H1 (cell line): ENCODE results near the gene RASGEF1C. TPM values are rescaled to one million over a fixed set of nuclear protein-coding genes. Genes with fewer than 3 reads are reported as not detected.

Experiments used
- CHD7 ChIP-seq: fragments of 300-600 bp; sonication (generic); IDR thresholded peaks from 2 replicates; pipeline ENCODE4 v1.7.1; 2012; ENCODE audit warnings: low read length, moderate library complexity, mild to moderate bottlenecking, inconsistent platforms; ENCODE audit not compliant: insufficient replicate concordance
- HDAC2 ChIP-seq, 2 experiments: fragments of 300-600 bp in 1 of 2; sonication (generic) in 1 of 2; IDR thresholded peaks; 2 replicates each; pipeline ENCODE4 v1.6.1; 2011 to 2012; ENCODE audit warnings: low read depth in 2 of 2, low read length in 2 of 2, mild to moderate bottlenecking in 2 of 2, moderate library complexity in 2 of 2, borderline replicate concordance in 1 of 2, inconsistent platforms in 1 of 2
- POLR2A ChIP-seq, 2 experiments: IDR thresholded peaks; 1 replicate in 1 of 2; 2 replicates in 1 of 2; pipeline ENCODE4 v1.6.1; 2011; ENCODE audit warnings: low read depth in 2 of 2, low read length in 2 of 2, mild to moderate bottlenecking in 2 of 2; ENCODE audit errors: control extremely low read depth in 1 of 2
- POLR2AphosphoS5 ChIP-seq: IDR thresholded peaks from 2 replicates; pipeline ENCODE4 v1.6.1; 2011; ENCODE audit warnings: low read depth, low read length
- RBBP5 ChIP-seq: IDR thresholded peaks from 2 replicates; pipeline ENCODE4 v1.7.1; 2012; ENCODE audit warnings: low read depth, mild to moderate bottlenecking, inconsistent platforms, low read length, moderate library complexity, borderline replicate concordance
- SIRT6 ChIP-seq: IDR thresholded peaks from one replicate; pipeline ENCODE4 v1.7.1; 2012; ENCODE audit warnings: low read length, inconsistent platforms
- SP1 ChIP-seq: IDR thresholded peaks from 2 replicates; pipeline ENCODE4 v1.6.1; 2011; ENCODE audit warnings: low read depth, low read length
- TAF1 ChIP-seq: IDR thresholded peaks from 2 replicates; pipeline ENCODE4 v1.6.1; 2011; ENCODE audit warnings: mild to moderate bottlenecking, low read depth, low read length
- TAF7 ChIP-seq: optimal IDR thresholded peaks from 2 replicates; pipeline ENCODE3; 2011; ENCODE audit warnings: low read depth, mild to moderate bottlenecking, inconsistent platforms, low read length, moderate library complexity, borderline replicate concordance
- ZNF274 ChIP-seq: IDR thresholded peaks from 2 replicates; pipeline ENCODE4 v1.7.0; 2012; ENCODE audit warnings: low read length, borderline replicate concordance; ENCODE audit errors: extremely low read depth
- polyA plus RNA-seq, 7 experiments: library from polyadenylated mRNA; depleted of rRNA in 3 of 7; stranded (reverse) in 5 of 7; unstranded in 2 of 7; fragments of >200 nt in 5 of 7; fragments of 200-250 nt in 2 of 7; gene quantifications; 1 replicate in 5 of 7; 2 replicates in 1 of 7; 4 replicates in 1 of 7; pipeline versions ENCODE4 v1.2.1 to v1.2.3, GENCODE V29; 2011 to 2013; ENCODE audit warnings: missing spikeins in 2 of 7, mixed read lengths in 2 of 7
- total RNA-seq: library from RNA; stranded (reverse); fragmentation: NEBNext Ultra II Directional; extraction: Animal tissue kit (Norgen Biotek cat#: 25700); gene quantifications from 2 replicates; pipeline ENCODE4 v1.2.1, GENCODE V29; 2021

The RASGEF1C gene
- total and polyA plus RNA-seq, 2 of the 8 experiments (the other 6 are each of a cell fraction or from before 2014, with no cell fraction given), result 0.26 to 0.61 TPM

- TF ChIP-seq CHD7, result peak; percentile 20
- no peak for TF ChIP-seq ZNF274
- peak; percentile 90 for TF ChIP-seq SP1
- peak; percentile 68; the same call in 1 of the 2 replicates for TF ChIP-seq POLR2AphosphoS5
- TF ChIP-seq TAF1, result peak; percentile 57; the same call in 1 of the 2 replicates
- peak; percentile 22 to 26; a peak in 1 of 4 replicates for TF ChIP-seq HDAC2 (IDR thresholded peaks at IDR 0.05; ENCODE audit: borderline replicate concordance in 1 of 2, low read depth in 2 of 2, low read length in 2 of 2)
- TF ChIP-seq TAF7, result peak; percentile 60
- peak; percentile 90; the same call in 1 of the 2 replicates for TF ChIP-seq RBBP5
- peak in 1 of 2 experiments; percentile 78; a peak in 2 of 3 replicates for TF ChIP-seq POLR2A (IDR thresholded peaks at IDR 0.05; ENCODE audit: control extremely low read depth in 1 of 2, low read depth in 2 of 2, low read length in 2 of 2)
- TF ChIP-seq SIRT6, result no peak
These were observed 126.2 kb downstream of the RASGEF1C start (continued) for GRCh38 chr5:180082633-180083420.
